Activated naive CD8-positive, alpha-beta T cell treated with anti-CD3 and anti-CD28 coated beads, Interleukin-2, amount 50 U/mL, for 16 hours (primary cell): Measurements from ENCODE around the gene TRAPPC3L.

Source experiments
- DNase-seq: peaks from one replicate; pipeline ENCODE4 v3.0.0-alpha.2; 2020; ENCODE audit warnings: low read depth, low spot score

The TRAPPC3L gene

DNA sequence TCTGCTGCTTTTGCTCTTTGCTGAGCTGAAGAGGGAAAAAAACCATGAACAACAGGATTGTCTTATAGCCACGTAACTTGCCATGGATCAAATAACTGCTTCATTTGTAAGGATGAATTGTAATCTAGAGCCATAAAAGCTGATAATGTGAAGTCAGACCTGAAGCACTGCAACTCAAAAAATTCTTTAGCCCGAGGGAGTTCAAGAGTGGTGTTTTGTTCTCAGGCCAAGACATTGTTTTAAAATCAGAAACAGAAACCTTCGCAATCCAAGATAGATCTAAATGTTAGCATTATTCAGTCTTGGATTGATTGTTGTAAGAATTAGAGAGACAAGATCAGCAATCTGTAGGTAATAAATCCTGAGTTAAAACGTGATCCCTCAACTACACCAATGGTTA is at the start of gene TRAPPC3L:
Gene TRAPPC3L (minus strand): TSS at position 34 of the 400 bp plus-strand sequence. CDS start 170 bp downstream, outside the sequence.
- DNase-seq, result no peak

DNA sequence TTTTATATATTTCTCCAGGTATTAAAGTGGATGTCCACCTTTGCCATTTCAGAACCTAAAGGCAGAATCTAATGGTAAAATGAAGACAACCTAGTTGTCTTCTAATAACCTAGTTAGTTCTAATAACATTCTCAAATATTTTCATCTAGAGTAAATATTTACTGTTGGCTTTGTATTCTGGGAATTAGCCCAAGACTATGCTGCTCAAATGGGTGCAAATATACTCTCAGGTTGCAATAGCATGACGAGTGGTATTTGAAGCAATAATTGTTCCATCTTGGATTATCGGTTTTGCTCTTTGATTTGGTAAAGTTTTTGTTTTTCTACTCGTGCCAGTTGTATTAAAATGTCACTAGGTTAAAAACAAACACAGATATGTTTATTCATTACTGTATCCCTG is 49.8 kb upstream of the TRAPPC3L start:
- DNase-seq, result no peak

DNA sequence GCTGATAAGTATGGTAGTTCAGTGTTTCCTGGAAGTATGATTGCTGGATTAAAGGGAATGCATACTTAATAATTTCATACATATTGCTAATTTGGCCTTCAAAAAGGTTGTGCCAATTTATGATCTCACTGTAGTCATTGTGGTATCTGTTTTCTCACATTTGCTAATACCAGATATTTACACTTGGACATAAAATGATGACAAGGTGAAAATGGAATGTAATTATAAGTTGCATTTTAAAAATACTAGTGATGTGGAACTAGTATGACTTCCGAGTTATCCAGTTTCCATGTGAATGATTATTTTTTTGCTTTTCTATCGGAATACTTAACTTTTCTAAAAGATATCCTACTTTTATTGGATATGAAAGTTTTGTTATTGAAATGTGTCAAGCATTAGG is 41.3 kb upstream of the TRAPPC3L start:
- DNase-seq, result no peak

DNA sequence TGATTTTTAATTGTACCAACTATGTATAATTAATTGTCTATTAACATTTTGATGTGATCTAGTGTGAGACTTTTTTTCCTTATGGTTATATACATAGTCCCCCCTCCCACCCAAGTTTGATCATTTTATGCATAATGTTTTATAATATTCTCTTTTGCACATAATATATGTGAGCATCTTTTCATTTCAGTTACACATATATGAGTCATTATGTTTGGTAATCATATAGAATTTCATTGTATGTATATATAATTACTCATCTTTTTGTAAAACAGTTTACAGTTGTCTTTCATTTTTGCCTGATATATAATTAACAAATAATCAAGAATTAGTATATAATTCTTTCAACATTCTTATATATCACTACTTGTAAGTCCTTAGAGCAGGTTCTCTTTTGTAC is 40.8 kb upstream of the TRAPPC3L start:
- no peak for DNase-seq

DNA sequence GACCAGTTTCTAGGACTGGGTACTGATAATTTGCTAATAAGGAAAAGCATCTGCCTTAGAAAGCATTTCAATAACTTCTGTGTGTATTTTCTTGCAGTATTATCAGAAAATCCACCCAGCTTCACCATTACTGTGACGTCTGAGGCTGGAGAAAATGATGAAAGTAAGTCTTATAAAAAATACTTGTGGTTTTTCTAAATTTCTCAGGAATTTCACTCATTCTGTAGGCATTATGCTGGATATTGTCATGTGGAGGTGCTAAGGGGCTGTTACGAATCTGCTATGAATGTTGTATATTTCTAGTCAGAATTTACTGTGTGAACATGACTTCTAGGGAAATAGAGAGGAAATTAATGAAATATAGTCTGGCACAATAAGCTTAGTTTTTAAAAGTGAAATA is 34.7 kb upstream of the TRAPPC3L start:
- DNase-seq, result no peak

DNA sequence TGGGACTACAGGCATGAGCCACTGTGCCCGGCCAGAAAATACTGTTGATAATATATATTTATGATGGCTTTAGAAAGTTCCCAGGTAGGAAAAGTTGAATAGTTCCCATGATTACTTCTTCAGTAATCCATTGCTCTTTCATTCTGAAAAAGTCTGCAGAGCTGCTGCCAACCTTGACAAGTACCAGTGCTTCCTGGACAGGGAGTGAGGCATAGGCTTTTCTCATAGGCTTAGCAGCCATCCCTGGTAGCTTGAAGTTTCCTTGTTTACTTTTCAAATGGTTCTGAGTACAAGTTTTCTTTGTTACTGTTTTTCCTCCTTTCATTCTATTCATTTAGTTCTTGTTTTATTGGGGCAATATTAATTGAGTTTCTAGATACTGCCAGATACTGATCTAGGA is 33.7 kb upstream of the TRAPPC3L start:
- no peak for DNase-seq

DNA sequence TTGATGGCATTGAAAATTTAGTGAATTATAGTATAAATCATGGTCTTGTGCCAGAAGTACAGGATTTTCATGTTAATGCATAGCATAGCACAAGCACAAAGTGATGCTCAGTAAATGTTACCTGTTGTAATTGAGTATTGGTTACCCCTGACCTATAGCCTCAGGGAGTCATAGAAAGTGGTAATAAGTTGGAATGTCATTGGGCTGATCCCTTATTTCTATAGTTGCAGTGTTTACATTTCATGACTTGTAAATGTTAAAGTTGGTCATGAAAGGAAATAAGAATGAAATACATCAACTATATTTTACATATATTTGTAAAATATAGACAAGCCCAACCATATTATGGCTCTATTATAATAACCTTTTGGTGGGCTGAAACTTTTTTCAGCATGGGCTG is 32.9 kb upstream of the TRAPPC3L start:
- DNase-seq, result no peak

DNA sequence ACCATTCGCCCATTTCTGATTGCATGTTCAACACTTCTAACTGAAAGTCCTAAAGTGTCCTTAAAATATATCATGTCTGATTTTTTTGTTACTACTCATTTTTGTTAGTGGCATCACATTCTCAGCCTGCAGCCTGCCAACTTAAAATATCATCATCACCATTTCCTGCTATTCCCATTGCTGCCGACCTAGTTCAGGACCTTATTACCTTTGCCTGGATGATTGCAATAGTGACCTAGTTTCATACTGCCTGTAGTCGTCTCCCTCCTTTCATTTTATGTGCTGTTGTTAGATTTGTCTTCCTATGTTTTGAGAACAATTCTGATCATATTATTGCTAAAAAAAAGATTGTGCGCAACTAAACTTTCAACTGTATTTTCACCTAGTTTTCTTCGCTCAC is 32.0 kb upstream of the TRAPPC3L start:
- no peak for DNase-seq

DNA sequence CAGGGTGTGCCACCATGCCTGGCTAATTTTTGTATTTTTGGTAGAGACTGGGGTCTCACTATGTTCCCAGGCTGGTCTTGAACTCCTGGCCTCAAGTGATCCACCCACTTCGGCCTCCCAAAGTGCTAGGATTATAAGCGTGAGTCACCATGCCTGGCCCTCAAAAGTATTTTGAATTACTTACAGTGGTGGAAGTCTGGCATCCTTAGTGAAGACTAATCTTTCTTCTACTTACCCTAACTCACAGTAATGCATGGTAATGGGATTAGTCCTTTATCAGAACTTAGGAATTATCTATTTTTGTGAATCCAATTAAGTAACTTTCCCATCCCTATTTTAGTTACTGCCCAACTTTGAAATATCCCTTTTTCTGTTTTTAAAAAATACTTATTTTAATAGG is 29.7 kb upstream of the TRAPPC3L start:
- no peak for DNase-seq

DNA sequence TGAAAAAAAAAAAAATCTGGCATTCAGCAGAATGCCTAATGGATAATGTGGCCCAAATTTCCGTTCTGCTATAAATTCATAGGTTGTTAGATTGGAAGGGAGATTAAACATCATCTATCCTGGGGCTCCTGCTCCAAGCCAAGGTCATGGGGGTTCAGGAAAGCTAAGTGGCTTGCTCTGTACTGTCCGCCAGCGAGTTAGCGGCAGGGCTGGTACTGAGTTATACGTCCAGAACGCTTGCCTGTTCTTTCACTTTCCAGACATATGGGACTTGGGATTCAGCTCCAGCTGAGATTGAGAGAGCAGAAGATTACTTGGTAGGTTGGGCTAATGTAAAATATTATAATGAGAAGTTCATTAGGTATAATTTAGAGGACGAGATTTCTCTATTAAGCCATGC is 26.7 kb upstream of the TRAPPC3L start:
- no peak for DNase-seq

DNA sequence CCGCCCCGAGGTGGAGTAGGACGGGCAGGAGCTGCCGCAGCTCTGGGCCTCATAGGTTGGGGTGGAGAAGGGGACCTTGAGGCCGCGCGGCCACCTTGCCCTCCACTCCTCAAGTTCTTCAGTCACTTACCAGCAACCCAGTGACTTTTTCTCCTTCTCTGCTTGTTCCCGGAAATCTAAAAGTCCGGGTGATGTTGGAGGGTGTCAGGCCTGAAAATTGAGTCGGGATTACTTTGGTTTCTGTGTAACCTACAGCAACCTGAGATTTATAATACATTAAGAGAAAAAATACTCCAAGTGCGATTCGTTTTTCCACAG is 26.2 kb upstream of the TRAPPC3L start:
- no peak for DNase-seq

DNA sequence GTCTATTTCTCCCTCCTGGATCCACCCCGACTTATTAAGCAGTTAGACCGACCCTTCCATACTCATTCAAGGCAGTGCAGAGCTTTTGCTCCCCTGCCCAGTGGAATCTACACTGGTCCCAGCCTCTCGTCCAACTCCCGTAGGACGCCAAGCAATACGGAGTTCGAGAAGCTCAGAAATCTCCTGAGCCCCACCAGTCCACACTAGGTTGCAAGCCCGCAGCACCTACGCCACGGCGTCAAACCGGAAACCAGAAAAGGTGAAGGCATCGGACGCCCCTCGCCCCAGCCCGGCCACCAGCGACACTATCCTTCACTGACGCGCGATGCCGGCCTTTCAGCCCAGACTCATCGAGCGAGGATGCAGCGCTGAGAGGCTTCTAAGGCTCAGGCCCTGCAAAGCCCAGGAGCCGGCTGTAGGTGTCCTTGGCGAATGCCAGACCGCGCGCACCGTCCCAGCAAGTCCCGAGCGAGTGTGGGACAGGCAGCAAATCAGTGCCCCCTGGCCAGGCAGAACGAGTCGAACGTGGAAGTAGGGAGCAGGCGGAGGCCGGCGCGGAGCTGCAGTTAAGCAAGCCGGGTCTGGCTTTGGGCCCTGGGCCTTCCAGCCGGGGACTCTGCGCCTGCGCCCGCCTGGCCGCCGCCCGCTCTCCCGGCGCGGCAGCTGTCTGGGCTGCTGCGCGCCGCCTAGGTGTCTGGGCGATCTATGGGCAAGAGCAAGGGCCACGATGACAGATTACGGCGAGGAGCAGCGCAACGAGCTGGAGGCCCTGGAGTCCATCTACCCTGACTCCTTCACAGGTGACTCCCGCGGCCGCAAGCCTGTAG is 25.6 kb upstream of the TRAPPC3L start, which contains the start of gene RWDD1:
Gene RWDD1 (plus strand): TSS at position 649 of the 827 bp plus-strand sequence. CDS start 79 bp downstream, at position 728.
- peak; percentile 96 for DNase-seq

DNA sequence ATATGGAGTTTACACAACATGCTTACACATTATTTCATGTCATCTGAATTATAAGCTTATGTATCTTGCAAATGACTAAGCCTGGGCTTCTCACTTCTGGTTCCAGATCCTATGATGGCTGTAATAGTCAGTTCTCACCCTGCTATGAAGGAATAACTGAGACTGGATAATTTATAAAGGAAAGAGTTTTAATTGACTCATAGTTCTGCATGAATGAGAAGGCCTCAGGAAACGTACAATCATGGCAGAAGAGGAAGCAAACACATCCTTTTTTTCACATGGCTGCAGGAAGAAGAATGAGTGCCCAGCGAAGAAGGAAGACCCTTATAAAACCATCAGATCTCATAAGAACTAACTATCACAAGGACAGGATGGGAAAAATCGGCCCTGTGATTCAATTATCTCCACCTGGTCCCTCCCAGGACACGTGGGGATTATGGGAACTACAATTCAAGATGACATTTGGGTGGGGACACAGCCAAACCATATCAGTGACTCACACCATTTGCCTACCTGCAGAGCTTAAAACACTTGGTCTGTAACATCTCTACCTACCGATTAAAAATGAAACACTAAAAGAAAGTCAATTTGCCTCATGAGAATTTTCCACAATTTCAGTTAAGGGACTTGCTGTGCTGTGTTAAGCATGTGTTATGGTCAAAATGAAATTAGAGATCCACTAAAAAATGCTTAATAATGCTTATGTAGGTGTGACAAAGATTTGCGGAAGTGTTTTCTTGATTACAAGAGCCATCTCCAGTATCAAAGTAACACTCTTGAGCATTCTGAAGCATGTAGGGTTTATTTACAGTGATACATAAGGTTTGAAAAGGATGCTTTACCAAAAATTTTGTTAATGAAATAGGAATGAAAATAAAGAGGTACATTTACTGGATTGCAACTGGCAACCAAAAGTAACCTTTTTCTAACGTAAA is 23.6 kb upstream of the TRAPPC3L start:
- no peak for DNase-seq

DNA sequence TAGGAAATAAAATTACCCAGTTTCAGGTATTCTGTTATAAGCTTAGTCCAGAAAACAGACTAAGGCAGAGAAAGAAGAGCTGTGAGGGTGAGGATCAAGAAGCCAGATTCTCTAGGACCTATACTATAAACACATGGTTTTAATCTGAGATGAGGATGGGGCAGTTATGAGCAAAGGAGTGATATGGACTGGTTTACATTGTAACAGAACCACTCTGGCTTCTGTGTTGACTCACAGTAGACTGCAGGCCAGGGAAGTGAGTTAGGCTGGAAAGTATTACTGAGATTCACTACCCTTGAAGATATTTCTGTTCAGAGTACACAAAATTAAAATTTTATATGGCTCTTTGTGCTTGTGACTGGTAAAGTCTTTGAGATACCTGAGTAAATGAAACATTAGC is 22.6 kb upstream of the TRAPPC3L start:
- no peak for DNase-seq

DNA sequence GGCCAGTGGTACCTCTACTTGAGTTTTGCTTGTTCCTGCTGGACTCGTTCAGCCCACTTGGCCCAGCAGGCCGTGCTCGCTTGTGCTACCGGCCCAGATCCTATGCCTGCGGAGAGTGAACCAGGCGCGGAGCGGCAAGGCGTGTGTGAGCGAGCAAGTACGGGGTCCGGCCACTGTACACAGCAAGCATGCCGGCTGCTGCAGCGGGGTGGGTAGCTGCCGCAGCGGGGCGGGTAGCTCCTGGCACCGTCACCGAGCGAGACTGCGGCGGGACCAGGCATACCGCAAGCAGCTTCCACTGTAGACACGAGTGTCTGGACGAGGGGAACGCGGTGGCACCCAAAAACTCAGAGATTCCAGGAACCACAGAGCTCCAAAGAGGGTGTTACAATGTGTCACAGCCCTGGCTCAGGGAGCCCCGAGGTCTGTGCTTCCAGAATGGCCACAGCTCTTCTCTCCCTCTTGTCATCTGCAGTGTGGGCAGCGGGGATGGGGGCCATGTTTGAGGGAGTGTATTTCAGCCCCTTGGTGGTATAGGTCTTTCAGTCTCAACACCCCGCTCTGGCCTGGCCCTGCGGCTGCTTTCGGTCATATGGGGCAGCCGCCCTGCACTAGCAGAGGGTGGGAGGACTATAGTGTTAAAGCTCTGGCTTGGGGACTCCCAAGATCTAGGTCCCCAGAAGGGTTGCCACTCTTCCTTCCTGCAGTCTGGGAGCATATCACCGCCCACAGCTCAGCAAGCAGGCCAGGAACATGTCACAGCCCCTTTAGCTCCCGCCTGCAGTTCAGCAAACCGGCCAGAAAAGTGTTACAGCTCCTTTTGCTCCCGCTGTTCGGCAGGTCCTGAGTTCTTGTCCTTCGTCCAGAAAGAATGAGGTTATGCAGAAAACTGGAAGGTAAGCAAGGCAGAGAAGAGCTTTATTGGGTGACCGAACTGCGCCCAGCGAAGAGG is 19.7 kb upstream of the TRAPPC3L start:
- DNase-seq, result no peak

DNA sequence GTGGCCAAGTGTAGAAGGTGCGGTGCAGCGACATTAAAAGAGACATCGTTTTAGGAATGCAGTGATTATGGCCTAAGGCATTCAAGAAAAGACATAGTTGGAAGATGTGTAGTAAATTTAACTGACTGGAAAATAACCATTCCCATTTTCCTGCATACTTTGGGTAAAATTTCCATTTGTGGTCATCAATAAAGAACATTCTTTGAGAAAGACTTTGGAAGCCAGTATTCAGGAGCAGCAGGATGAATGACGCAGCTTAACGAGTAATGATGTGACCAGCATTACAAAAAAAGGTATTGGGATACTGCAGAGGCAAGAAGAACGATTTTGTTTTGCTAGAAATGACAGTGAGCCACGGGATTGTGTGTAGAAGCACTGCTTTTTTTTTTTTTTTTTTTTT is 18.8 kb upstream of the TRAPPC3L start:
- DNase-seq, result no peak

DNA sequence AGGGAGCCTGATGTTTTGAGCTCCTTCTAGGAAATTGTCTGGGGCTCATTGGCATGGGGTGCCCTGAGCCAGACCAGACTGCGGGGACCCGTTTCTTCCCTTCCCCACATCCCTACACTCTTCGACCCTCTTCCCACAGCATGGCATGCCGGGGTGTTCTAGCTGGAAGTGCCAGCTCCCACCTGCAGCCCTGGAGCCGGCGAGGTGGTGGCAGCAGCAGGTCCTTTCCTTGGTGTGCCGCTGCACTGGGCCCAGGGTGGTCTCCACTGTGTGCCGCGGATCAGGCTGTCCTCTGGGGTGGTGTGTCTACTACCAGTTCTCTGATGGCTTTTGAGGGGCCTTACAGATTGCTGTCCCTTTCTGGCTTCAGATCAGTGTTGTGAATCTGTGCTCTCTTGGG is 18.3 kb upstream of the TRAPPC3L start:
- DNase-seq, result no peak

DNA sequence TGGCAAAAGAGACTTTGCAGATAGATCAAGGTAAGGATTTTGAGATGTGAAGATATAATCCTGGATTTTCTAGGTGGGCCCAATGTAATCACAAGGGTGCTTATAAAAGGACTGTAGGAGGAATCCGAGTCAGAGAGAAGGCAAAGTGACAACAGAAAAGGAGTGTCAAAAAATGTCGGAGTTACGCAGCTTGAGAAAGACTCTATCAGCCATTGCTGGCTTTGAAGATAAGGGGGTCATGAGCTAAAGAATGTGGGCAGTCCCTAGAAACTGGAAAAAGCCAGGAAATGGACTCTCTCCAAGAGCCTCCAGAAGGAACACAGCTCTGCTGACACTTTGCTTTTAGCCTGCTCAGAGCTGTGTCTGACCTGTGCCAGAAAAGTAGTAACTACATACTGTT is 17.1 kb upstream of the TRAPPC3L start:
- DNase-seq, result no peak

DNA sequence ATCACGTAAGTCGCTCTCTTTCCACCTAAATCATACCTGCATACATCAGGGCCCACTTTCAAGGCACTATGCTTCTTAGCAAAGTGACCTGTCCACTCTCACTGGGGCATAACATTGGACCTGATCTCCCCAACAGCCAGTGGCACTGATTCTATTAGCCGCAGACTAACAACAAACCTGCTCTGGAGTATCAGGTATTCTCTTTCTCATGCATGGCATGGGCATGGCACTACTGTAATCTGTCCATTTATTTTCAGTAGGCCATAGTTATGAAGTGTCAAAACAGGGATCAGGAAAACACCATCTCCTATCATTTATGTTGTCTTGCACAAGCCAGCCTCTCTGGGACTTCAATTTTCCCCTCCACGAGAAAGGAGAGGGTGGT is 16.5 kb upstream of the TRAPPC3L start:
- DNase-seq, result no peak

DNA sequence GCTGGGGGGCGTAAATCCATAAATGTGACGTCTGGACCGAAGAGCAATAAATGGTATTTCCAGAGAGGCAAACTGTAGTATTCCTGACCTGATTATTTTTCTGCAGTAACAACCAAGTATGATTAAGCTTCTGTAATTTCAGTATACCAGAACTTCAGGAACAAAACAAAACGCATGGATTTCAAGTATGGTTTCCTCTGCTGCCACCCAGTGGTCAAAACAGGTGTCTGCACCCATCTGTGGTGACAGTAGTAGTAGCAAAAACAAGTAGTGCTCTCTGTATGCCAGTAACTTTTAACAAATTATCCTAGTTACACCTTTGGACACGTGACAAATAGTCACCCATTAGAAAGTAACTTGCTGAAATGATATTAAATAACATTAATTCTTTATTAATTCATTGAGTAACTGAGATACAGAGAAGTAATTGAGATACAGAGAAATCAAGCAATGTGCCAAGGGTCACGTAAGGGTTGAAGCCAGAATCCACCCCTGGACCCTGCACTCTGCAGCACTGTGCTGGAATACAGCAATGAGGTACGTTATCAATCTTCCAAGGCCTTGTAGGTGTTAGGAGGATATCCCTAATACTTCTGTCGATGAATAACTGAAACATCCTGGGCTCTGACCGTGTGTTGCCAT is 16.0 kb upstream of the TRAPPC3L start:
- DNase-seq, result no peak

DNA sequence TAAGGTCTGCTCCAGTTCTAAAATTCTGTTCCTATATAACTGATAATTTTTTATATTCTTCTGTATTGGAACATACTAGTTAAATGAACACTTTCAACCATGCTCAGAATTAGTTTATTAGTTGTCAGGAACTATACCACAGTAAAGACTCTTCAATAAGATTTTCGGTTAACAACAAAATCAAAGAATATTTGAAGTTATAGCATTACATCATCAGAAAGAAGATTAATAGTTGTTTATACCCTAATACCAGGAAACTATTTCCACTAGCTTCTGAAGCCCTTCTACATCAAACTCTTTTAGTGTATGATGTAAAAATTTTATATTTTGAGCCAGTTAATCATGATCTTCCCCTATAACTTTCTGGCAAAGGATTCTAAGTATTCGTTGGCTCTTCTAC is 14.6 kb upstream of the TRAPPC3L start:
- DNase-seq, result no peak
